Adipocyte (in vitro differentiated cells): ENCODE results near the gene ZFP91.

Source experiments
- DNase-seq: peaks from one replicate; pipeline ENCODE4 v3.0.0-alpha.2; 2015; ENCODE audit warnings: low read depth
- H3K27me3 ChIP-seq: replicated peaks from 2 replicates; pipeline ENCODE4 v1.7.0; 2013; ENCODE audit warnings: mild to moderate bottlenecking, low read length, moderate library complexity; ENCODE audit not compliant: control insufficient read depth, insufficient read depth
- H3K36me3 ChIP-seq: 2 replicates; pipeline ENCODE4 v1.7.0; 2013; ENCODE audit warnings: low read length, mild to moderate bottlenecking, moderate library complexity; ENCODE audit not compliant: control insufficient read depth, insufficient read depth, severe bottlenecking
- H3K4me1 ChIP-seq: 2 replicates; pipeline ENCODE4 v1.7.0; 2013; ENCODE audit warnings: mild to moderate bottlenecking, low read length, moderate library complexity; ENCODE audit not compliant: control insufficient read depth, insufficient read depth
- H3K4me3 ChIP-seq: 2 replicates; pipeline ENCODE4 v1.7.0; 2013; ENCODE audit warnings: mild to moderate bottlenecking, low read length, moderate library complexity
- H3K9ac ChIP-seq: 2 replicates; pipeline ENCODE4 v1.7.0; 2013; ENCODE audit warnings: mild to moderate bottlenecking, low read length, moderate library complexity
- H3K9me3 ChIP-seq: 2 replicates; pipeline ENCODE4 v1.7.0; 2013; ENCODE audit warnings: mild to moderate bottlenecking, low read length, moderate library complexity; ENCODE audit not compliant: control insufficient read depth

ZFP91 gene

GRCh38 chr11:58573451-58574104 lies 5.3 kb upstream of the ZFP91 start:
- peak; percentile 85 for DNase-seq
- Histone ChIP-seq H3K9me3 (no peaks in the 10 kb centered on the region), H3K4me1 (peaks cover 54% of the 10 kb centered on the region), H3K9ac (peak overlapping the region; percentile 99), H3K4me3 (peak overlapping the region; percentile 70), H3K27me3 (no peaks in the 10 kb centered on the region), H3K36me3 (peaks cover 13% of the 10 kb centered on the region)

GRCh38 chr11:58574881-58575280 lies 4.0 kb upstream of the ZFP91 start:
- H3K4me1 ChIP-seq: peaks cover 54% of the 10 kb centered on the region
- H3K36me3 ChIP-seq: peaks cover 1% of the 10 kb centered on the region
- H3K9me3 ChIP-seq: no peaks in the 10 kb centered on the region
- H3K27me3 ChIP-seq: no peaks in the 10 kb centered on the region
- peak; percentile 56 for DNase-seq
- peak overlapping the region; percentile 99 for H3K9ac ChIP-seq
- H3K4me3 ChIP-seq: peak overlapping the region; percentile 70

GRCh38 chr11:58575377-58576020 lies 3.4 kb upstream of the ZFP91 start, which contains the start of gene LPXN:
Gene LPXN, minus strand, starts transcription at chr11:58575856. Its CDS starts 84 bp downstream, at chr11:58575772.
- no peak for DNase-seq
- Histone ChIP-seq H3K9ac (peak within 1 kb of the TSS; percentile 99), H3K27me3 (no peaks in the 10 kb centered on the region), H3K9me3 (no peaks in the 10 kb centered on the region), H3K4me3 (peak within 1 kb of the TSS; percentile 91), H3K36me3 (no peaks in the 10 kb centered on the region), H3K4me1 (peaks cover 56% of the 10 kb centered on the region)

- DNase-seq: peak; percentile 74
- no peaks in the 10 kb centered on the region for H3K36me3 ChIP-seq
Measured at GRCh38 chr11:58576887-58577471, 1.9 kb upstream of the ZFP91 start.

GRCh38 chr11:58577555-58578135 lies 1.2 kb upstream of the ZFP91 start:
- no peaks in the 10 kb centered on the region for H3K9me3 ChIP-seq
- peak overlapping the region; percentile 91 for H3K4me3 ChIP-seq
- H3K27me3 ChIP-seq: no peaks in the 10 kb centered on the region
- no peaks in the 10 kb centered on the region for H3K36me3 ChIP-seq
- DNase-seq: peak; percentile 87
- peak overlapping the region; percentile 99 for H3K9ac ChIP-seq
- peaks cover 68% of the 10 kb centered on the region for H3K4me1 ChIP-seq

More at GRCh38 chr11:58576887-58577471, 1.9 kb upstream of the ZFP91 start:
- Histone ChIP-seq H3K4me1 (peaks cover 65% of the 10 kb centered on the region), H3K4me3 (peak overlapping the region; percentile 91), H3K9ac (peak overlapping the region; percentile 99), H3K9me3 (no peaks in the 10 kb centered on the region), H3K27me3 (no peaks in the 10 kb centered on the region)

GRCh38 chr11:58578136-58578634 lies 678 bp upstream of the ZFP91 start:
- no peaks in the 10 kb centered on the region for H3K9me3 ChIP-seq

GRCh38 chr11:58579192-58580129 lies 598 bp downstream of the ZFP91 start:
- H3K4me3 ChIP-seq: peak overlapping the region; percentile 84
- peak; percentile 97 for DNase-seq
- H3K4me1 ChIP-seq: peaks cover 68% of the 10 kb centered on the region
- peak overlapping the region; percentile 98 for H3K9ac ChIP-seq
- H3K36me3 ChIP-seq: no peaks in the 10 kb centered on the region
- no peaks in the 10 kb centered on the region for H3K27me3 ChIP-seq
- no peaks in the 10 kb centered on the region for H3K9me3 ChIP-seq

More at GRCh38 chr11:58578136-58578634, 678 bp upstream of the ZFP91 start:
- Histone ChIP-seq H3K4me1 (peaks cover 68% of the 10 kb centered on the region), H3K36me3 (no peaks in the 10 kb centered on the region), H3K4me3 (peak overlapping the region; percentile 91), H3K9ac (peak overlapping the region; percentile 99), H3K27me3 (no peaks in the 10 kb centered on the region)
- peak; percentile 98 for DNase-seq

- H3K4me3 ChIP-seq: peak overlapping the region; percentile 84
- H3K9me3 ChIP-seq: no peaks in the 10 kb centered on the region
- peaks cover 4% of the 10 kb centered on the region for H3K36me3 ChIP-seq
- no peaks in the 10 kb centered on the region for H3K27me3 ChIP-seq
- H3K9ac ChIP-seq: peak overlapping the region; percentile 98
- no peak for DNase-seq
- peaks cover 61% of the 10 kb centered on the region for H3K4me1 ChIP-seq
Measured at GRCh38 chr11:58580311-58580710, 1.4 kb downstream of the ZFP91 start.

- Histone ChIP-seq H3K4me1 (peaks cover 40% of the 10 kb centered on the region), H3K9ac (no peak overlapping the region), H3K27me3 (no peaks in the 10 kb centered on the region), H3K36me3 (peaks cover 13% of the 10 kb centered on the region), H3K4me3 (no peak overlapping the region), H3K9me3 (no peaks in the 10 kb centered on the region)
- no peak for DNase-seq
Measured at GRCh38 chr11:58582437-58582836, 3.6 kb downstream of the ZFP91 start.

GRCh38 chr11:58586998-58587397 lies 8.1 kb downstream of the ZFP91 start:
- peaks cover 25% of the 10 kb centered on the region for H3K4me1 ChIP-seq
- H3K9ac ChIP-seq: no peak overlapping the region
- no peak for DNase-seq
- no peaks in the 10 kb centered on the region for H3K9me3 ChIP-seq
- peaks cover 30% of the 10 kb centered on the region for H3K36me3 ChIP-seq
- H3K27me3 ChIP-seq: no peaks in the 10 kb centered on the region
- no peak overlapping the region for H3K4me3 ChIP-seq
